Nasal cavity respiratory epithelium epithelial cell of viscerocranial mucosa (primary cell): ENCODE data around the gene MMS19. TPM values are rescaled to one million over a fixed set of nuclear protein-coding genes. Genes with fewer than 3 reads are reported as not detected.

ENCODE experiments used
- total RNA-seq: library from RNA; depleted of rRNA; stranded (reverse); fragments of >200 nt; gene quantifications from 2 replicates; pipeline ENCODE4 v1.2.3, GENCODE V29; 2014

Gene MMS19, protein sequence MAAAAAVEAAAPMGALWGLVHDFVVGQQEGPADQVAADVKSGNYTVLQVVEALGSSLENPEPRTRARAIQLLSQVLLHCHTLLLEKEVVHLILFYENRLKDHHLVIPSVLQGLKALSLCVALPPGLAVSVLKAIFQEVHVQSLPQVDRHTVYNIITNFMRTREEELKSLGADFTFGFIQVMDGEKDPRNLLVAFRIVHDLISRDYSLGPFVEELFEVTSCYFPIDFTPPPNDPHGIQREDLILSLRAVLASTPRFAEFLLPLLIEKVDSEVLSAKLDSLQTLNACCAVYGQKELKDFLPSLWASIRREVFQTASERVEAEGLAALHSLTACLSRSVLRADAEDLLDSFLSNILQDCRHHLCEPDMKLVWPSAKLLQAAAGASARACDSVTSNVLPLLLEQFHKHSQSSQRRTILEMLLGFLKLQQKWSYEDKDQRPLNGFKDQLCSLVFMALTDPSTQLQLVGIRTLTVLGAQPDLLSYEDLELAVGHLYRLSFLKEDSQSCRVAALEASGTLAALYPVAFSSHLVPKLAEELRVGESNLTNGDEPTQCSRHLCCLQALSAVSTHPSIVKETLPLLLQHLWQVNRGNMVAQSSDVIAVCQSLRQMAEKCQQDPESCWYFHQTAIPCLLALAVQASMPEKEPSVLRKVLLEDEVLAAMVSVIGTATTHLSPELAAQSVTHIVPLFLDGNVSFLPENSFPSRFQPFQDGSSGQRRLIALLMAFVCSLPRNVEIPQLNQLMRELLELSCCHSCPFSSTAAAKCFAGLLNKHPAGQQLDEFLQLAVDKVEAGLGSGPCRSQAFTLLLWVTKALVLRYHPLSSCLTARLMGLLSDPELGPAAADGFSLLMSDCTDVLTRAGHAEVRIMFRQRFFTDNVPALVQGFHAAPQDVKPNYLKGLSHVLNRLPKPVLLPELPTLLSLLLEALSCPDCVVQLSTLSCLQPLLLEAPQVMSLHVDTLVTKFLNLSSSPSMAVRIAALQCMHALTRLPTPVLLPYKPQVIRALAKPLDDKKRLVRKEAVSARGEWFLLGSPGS
- total RNA-seq: 34.2 and 50.1 TPM in 2 replicates

DNA sequence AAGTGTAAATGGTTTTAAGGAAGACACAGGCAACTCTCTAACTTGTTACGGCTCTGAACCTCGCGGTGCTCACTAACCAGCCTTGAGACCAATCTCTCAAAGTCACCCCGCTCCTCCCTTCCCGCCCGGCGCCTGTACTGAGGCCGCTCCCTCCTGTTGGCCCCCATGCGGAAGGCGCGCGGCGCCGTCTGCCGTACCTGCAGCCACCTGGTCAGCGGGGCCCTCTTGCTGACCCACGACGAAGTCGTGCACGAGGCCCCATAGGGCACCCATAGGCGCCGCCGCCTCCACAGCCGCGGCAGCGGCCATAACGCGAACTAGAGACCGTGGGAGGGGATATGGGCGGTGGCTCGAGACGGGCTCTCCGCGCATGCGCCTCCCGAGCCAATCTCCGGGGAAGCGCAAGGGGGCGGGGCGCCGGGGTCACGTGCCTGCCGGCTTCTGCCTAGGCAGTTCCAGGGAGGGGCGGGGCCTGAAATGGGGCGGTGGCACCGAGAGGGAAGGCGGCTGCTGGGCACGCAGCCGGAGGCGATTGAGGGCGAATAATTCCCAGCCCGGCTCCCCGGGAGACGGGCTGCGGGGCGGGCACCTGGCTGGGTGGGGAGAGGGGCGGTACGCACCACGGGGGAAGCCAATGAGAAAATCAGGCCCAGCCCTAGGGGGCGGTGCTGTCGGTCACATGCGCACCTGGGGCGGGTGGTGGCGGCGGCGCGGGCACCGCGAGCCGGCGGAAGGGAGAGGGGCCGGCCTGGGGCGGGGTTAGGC is at the start of gene MMS19:
Gene MMS19, minus strand, starts transcription at position 347 of the 765 bp plus-strand sequence. Its CDS starts 38 bp downstream, at position 309.

DNA sequence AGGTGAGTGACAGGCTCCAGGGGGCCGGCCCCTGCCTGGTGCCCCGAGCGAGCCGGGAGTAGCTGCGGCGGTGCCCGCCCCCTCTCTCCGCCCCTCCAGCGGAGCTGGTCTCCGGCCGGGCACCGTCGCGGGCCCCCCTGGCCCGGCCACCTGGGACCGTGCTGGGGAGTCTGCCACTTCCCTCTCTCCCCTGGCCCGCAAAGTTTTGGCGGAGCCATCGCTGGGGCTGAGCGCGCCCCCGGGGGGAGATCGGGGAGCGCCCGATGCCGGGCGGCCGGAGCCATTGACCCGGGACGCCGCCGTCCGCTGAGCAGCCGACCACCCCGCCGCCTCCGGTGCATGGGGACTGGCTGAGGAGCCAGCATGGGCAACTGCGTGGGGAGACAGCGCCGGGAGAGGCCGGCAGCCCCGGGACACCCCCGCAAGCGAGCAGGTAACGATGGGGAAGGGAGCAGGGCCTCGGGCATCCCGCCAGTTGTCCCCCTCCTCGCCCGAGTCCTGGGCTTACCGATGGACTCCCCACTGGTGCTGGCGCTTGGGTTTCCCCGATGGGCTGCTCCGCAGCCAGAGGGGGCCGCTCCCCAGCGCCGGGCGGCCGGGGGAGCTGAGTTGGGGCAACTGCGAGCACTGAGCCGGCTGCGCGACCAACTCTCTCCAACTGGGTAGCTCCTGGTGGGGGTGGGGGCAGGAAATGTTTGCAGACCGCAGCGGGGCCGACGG is 779 bp upstream of the MMS19 start, which contains the start of gene UBTD1:
Gene UBTD1, plus strand, starts transcription at position 84 of the 720 bp plus-strand sequence. Its CDS starts 280 bp downstream, at position 364.

DNA sequence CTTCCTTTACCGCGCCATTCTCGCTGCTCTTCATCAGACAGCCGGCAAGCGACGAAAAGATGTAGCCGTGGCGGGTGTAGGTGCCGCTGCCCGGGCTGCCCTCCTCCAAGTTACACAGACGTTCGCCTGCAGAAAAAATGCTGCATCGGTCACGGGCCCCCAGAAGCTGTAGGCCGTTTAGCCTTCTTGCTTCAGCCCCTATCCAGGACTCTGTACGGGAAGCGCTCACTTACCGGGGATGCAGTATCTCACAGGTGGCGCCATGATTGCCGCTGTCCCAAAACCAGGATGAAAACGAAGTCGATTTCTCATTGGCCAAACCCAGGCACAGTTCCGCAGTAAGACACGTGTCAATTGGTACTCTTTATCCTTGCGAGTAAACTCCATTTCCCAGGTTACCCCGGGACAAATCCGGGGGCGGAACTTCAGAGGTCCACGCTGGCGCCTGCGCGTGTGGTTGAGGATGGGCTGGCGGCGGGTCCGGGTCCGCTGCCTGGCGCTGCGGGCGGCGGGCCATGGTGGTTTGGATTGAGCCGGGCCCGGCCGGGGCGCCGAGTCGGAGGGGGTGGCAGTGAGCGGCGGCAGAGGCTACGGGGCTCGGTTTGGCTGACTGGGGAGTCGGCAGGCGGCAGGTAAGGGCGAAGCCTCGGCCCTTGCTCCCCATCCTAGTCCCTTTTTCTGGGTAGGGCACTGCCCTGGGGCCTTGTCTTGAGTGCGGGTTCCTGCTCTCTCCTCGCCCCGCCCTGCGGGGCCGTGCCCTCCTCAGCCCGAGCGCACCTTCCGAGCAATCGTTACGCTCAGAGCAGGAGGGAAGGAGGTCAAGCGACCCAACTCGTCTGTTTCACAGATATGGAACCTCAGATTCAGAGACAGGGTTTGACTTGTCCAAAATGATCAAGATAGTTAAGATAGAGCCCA is 52.2 kb downstream of the MMS19 start, which contains the start of the genes EXOSC1 and ZDHHC16:
Gene EXOSC1, minus strand, starts transcription at position 285 of the 918 bp plus-strand sequence. Its CDS starts 21 bp downstream, at position 264.
Gene ZDHHC16, plus strand, starts transcription at position 454 of the 918 bp plus-strand sequence. CDS start 5,501 bp downstream, outside the sequence.

DNA sequence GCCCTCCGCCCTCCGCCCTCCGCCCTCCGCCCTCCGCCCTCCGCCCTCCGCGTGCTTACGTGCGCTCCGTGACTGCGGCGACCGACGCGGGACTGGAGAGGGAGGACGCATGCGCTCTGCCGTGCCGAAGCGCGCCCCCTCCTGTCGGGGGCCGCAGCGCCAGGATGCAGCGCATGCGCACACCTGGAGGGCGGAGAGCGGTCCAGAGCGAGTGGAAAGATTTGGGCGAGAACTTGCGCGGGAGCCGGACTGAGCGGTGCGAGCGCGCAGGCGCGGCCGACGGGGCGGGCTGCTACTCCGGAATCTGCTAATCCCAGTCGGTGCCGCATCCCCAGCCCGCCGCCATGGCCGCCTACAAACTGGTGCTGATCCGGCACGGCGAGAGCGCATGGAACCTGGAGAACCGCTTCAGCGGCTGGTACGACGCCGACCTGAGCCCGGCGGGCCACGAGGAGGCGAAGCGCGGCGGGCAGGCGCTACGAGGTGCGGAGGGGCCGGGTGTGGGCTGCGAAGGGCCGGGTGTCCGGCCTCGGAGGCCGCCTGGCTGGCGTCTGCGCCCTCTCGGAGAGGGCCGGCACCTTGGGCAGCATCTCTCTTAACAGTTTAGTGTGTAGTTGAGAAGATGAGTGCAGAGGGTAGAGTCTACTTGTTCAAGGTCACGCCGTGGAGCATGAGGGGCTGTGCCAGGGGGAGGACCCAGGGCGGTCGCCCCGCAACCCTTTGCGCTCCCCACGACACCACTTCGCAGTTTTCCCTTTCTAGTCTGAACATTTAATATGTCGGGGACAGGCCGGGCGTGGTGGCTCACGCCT is 72.1 kb downstream of the MMS19 start, which contains the start of gene PGAM1:
Gene PGAM1, plus strand, starts transcription at position 228 of the 812 bp plus-strand sequence. Its CDS starts 117 bp downstream, at position 345.

Other genes with a start within 250 kb of the MMS19 start
- 7.2 and 7.9 TPM in 2 replicates for gene ARHGAP19, start 205.8 kb downstream of the MMS19 start, total RNA-seq
- gene FRAT1, start 179.2 kb downstream of the MMS19 start, total RNA-seq: 0.68 and 1.1 TPM in 2 replicates
- gene FRAT2, start 163.7 kb downstream of the MMS19 start, total RNA-seq: 8.2 and 10.0 TPM in 2 replicates
- gene RRP12, start 97.1 kb downstream of the MMS19 start, total RNA-seq: 47.8 and 53.1 TPM in 2 replicates
- 275 and 341 TPM in 2 replicates for gene PGAM1, start 72.2 kb downstream of the MMS19 start, total RNA-seq
- gene EXOSC1, start 52.4 kb downstream of the MMS19 start, total RNA-seq: 31.8 and 41.4 TPM in 2 replicates
- 24.3 and 36.1 TPM in 2 replicates for gene ZDHHC16, start 52.2 kb downstream of the MMS19 start, total RNA-seq
- gene UBTD1, start 502 bp upstream of the MMS19 start, total RNA-seq: 13.0 and 18.2 TPM in 2 replicates
- under 0.01 and 0.43 TPM in 2 replicates for gene ANKRD2, start 74.4 kb upstream of the MMS19 start, total RNA-seq
- 0.21 and 0.34 TPM in 2 replicates for gene HOGA1, start 86.0 kb upstream of the MMS19 start, total RNA-seq
- gene C10orf62, start 91.3 kb upstream of the MMS19 start, total RNA-seq: not detected in 2 replicates
- 10.0 and 11.3 TPM in 2 replicates for gene MORN4, start 135.1 kb upstream of the MMS19 start, total RNA-seq
- 37.3 and 51.8 TPM in 2 replicates for gene PI4K2A, start 142.2 kb upstream of the MMS19 start, total RNA-seq
- gene AVPI1, start 188.8 kb upstream of the MMS19 start, total RNA-seq: 48.2 and 104 TPM in 2 replicates
- gene MARVELD1, start 215.3 kb upstream of the MMS19 start, total RNA-seq: 2.4 and 7.5 TPM in 2 replicates
- gene ZFYVE27, start 238.7 kb upstream of the MMS19 start, total RNA-seq: 17.4 and 27.4 TPM in 2 replicates